Loucy (cell line): ENCODE data around the gene PODXL.

Source experiments
- CTCF ChIP-seq: fragments of 200-600 bp; sonication (generic); conservative IDR thresholded peaks from 2 replicates; pipeline ENCODE4 v1.5.1; 2014; ENCODE audit warnings: mild to moderate bottlenecking, antibody characterized with exemption, low read length
- EZH2phosphoT487 ChIP-seq: fragments of 200-600 bp; IDR thresholded peaks from 2 replicates; pipeline ENCODE4 v1.6.1; 2018; ENCODE audit warnings: antibody characterized with exemption, mild to moderate bottlenecking, moderate library complexity, borderline replicate concordance

- TF ChIP-seq CTCF = no peak
- TF ChIP-seq EZH2phosphoT487 = no peak
Observed at GRCh38 chr7:131505636-131506557, 50.5 kb downstream of the PODXL start.
